ENCODE results near the gene LRRC56.

- TF ChIP-seq POLR2A (IDR thresholded peaks at IDR 0.05) (no peak), CTCF (IDR thresholded peaks at IDR 0.05) (no peak)
These were observed 499 bp downstream of the LRRC56 start for GRCh38 chr11:537622-538430.

Measured in lower leg skin (tissue), 3 donors.